Measurements from ENCODE around the gene PDE4B. TPM values are rescaled to one million over a fixed set of nuclear protein-coding genes. Genes with fewer than 3 reads are reported as not detected.

The PDE4B gene
- total RNA-seq, 1 donor from 2014 or later: 7.6 TPM

DNA sequence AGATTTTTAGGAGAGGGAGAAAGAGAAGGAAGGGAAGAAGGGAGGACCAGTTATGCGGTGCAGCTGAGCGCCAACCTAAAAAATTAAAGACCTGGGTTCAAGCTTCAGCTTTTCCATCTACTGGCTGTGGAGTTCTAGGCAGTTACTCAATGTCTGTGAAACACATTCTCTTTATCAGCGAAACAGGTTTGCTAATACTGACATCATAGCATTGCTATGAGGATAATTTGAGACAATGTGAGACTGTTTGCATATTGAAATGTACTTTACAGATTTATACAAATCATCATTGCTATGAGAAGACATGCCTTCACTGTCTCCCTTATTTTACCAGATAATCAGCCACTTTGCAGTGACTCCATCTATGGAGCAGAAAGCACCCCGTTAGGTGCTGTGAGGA is 518.4 kb downstream of the PDE4B start:
- no peaks in the 10 kb centered on the region for H3K36me3 Mint-ChIP-seq (ENCODE audit: low read depth, unreplicated experiment)
- H3K9ac ChIP-seq (ENCODE audit: low read length): no peak overlapping the region
- no peak overlapping the region for H3K4me3 Mint-ChIP-seq (ENCODE audit: unreplicated experiment)
- H2AFZ ChIP-seq (ENCODE audit: low read depth, low read length): no peak overlapping the region
- H3K27me3 Mint-ChIP-seq (ENCODE audit: low read depth, unreplicated experiment): no peaks in the 10 kb centered on the region
- H3K4me1 ChIP-seq (ENCODE audit: insufficient read depth, low read length): peaks cover 5% of the 10 kb centered on the region
- H3K9me3 Mint-ChIP-seq (ENCODE audit: unreplicated experiment): no peaks in the 10 kb centered on the region
- no peak overlapping the region for H3K4me3 ChIP-seq (ENCODE audit: insufficient read depth, low read depth, low read length)
- no peak overlapping the region for H3K27ac Mint-ChIP-seq (ENCODE audit: unreplicated experiment)
- no peaks in the 10 kb centered on the region for H3K79me2 ChIP-seq (ENCODE audit: insufficient read depth, low read length)
- H3K27me3 ChIP-seq (ENCODE audit: insufficient read depth, low read length): no peaks in the 10 kb centered on the region
- FAIRE-seq (no peak), DNase-seq (ENCODE audit: low read depth) (no peak)
- no peak overlapping the region for H3K4me2 ChIP-seq (ENCODE audit: low read length)
- peaks cover 7% of the 10 kb centered on the region for H3K4me1 Mint-ChIP-seq (ENCODE audit: low read depth, unreplicated experiment)
- no peak overlapping the region for H3K27ac ChIP-seq (ENCODE audit: low read depth, low read length)
- H3K9me3 ChIP-seq (ENCODE audit: insufficient read depth, low read depth, low read length): no peaks in the 10 kb centered on the region
- no peak for TF ChIP-seq CTCF (IDR thresholded peaks at IDR 0.05; ENCODE audit: insufficient read depth, low read depth, low read length)
- TF ChIP-seq EZH2 (IDR thresholded peaks at IDR 0.05; ENCODE audit: insufficient read depth, low read length): no peak
- no peaks in the 10 kb centered on the region for H4K20me1 ChIP-seq (ENCODE audit: insufficient read depth, low read length)
- H3K36me3 ChIP-seq (ENCODE audit: insufficient read depth, low read length): no peaks in the 10 kb centered on the region

DNA sequence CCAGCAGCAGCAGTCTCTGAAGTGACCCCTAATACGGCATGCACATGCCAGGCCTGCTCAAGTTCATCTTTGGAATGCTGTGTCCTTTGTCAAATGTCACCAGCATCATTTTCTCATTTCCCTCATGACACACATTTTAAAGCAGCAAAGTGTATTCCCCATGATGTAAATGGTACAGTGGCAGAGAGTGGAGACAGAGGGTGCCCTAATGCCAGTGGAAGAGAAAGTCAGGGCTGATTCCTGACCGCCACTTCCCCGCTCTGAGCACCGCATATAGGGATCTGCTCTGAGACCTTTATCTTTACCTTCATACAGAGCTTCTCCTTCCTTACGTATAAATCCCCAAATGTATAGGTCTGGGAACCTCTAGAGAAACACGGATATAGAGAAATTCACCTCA is 518.9 kb downstream of the PDE4B start:
- no peaks in the 10 kb centered on the region for H3K36me3 Mint-ChIP-seq (ENCODE audit: low read depth, unreplicated experiment)
- Histone ChIP-seq H3K27me3 (ENCODE audit: insufficient read depth, low read length) (no peaks in the 10 kb centered on the region), H3K79me2 (ENCODE audit: insufficient read depth, low read length) (no peaks in the 10 kb centered on the region), H3K9me3 (ENCODE audit: insufficient read depth, low read depth, low read length) (no peaks in the 10 kb centered on the region), H4K20me1 (ENCODE audit: insufficient read depth, low read length) (no peaks in the 10 kb centered on the region), H3K36me3 (ENCODE audit: insufficient read depth, low read length) (no peaks in the 10 kb centered on the region), H3K4me2 (ENCODE audit: low read length) (no peak overlapping the region), H3K9ac (ENCODE audit: low read length) (no peak overlapping the region), H3K4me3 (ENCODE audit: insufficient read depth, low read depth, low read length) (no peak overlapping the region), H3K4me1 (ENCODE audit: insufficient read depth, low read length) (peaks cover 5% of the 10 kb centered on the region), H3K27ac (ENCODE audit: low read depth, low read length) (no peak overlapping the region), H2AFZ (ENCODE audit: low read depth, low read length) (no peak overlapping the region)
- no peak overlapping the region for H3K27ac Mint-ChIP-seq (ENCODE audit: unreplicated experiment)
- H3K4me3 Mint-ChIP-seq (ENCODE audit: unreplicated experiment): no peak overlapping the region
- no peak for FAIRE-seq
- TF ChIP-seq CTCF (IDR thresholded peaks at IDR 0.05; ENCODE audit: insufficient read depth, low read depth, low read length) (no peak), EZH2 (IDR thresholded peaks at IDR 0.05; ENCODE audit: insufficient read depth, low read length) (no peak)
- no peak for DNase-seq (ENCODE audit: low read depth)
- no peaks in the 10 kb centered on the region for H3K9me3 Mint-ChIP-seq (ENCODE audit: unreplicated experiment)
- no peaks in the 10 kb centered on the region for H3K27me3 Mint-ChIP-seq (ENCODE audit: low read depth, unreplicated experiment)
- peaks cover 7% of the 10 kb centered on the region for H3K4me1 Mint-ChIP-seq (ENCODE audit: low read depth, unreplicated experiment)

DNA sequence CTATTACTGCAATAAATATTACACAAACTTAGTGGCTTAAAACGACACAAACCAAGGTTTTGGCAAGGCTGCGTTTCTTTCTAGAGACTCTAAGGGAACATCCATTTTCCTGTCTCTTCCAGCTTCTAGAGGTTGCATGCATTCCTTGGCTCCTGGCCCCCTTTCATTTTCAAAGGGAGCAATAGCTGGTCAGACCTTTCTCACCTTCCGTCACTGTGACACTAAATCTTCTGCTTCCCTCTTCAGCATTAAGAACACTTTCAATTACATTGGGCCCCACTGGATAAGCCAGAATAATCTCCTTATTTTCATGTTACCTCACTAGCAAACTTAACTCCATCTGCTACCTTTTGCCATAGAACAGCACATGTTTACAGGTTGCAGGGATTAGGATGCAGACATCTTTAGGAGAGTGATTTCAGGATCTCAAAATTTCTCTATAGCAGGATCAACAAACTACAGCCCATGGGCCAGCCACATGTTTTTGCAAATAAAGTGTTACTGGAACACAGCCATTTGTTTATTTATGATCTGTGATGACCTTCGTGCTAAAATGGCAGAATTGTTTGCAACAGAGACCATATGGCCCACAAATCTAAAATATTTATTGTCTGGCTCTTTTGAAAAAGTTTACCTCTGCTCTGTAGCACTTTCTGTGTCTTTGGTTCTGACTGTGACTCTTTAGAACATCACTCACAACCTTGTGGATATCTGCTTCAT is 519.7 kb downstream of the PDE4B start:
- Histone ChIP-seq H3K4me2 (ENCODE audit: low read length) (no peak overlapping the region), H2AFZ (ENCODE audit: low read depth, low read length) (no peak overlapping the region)

More for the DNA sequence above, 519.7 kb downstream of the PDE4B start:
- H3K27ac ChIP-seq (ENCODE audit: low read depth, low read length): no peak overlapping the region
- no peaks in the 10 kb centered on the region for H3K27me3 ChIP-seq (ENCODE audit: insufficient read depth, low read length)
- no peak overlapping the region for H3K9ac ChIP-seq (ENCODE audit: low read length)
- FAIRE-seq: no peak
- no peak overlapping the region for H3K4me3 ChIP-seq (ENCODE audit: insufficient read depth, low read depth, low read length)
- H4K20me1 ChIP-seq (ENCODE audit: insufficient read depth, low read length): no peaks in the 10 kb centered on the region
- peaks cover 7% of the 10 kb centered on the region for H3K4me1 Mint-ChIP-seq (ENCODE audit: low read depth, unreplicated experiment)
- no peaks in the 10 kb centered on the region for H3K9me3 Mint-ChIP-seq (ENCODE audit: unreplicated experiment)
- no peaks in the 10 kb centered on the region for H3K36me3 ChIP-seq (ENCODE audit: insufficient read depth, low read length)
- peaks cover 5% of the 10 kb centered on the region for H3K4me1 ChIP-seq (ENCODE audit: insufficient read depth, low read length)
- H3K27ac Mint-ChIP-seq (ENCODE audit: unreplicated experiment): no peak overlapping the region
- H3K4me3 Mint-ChIP-seq (ENCODE audit: unreplicated experiment): no peak overlapping the region
- H3K27me3 Mint-ChIP-seq (ENCODE audit: low read depth, unreplicated experiment): no peaks in the 10 kb centered on the region
- no peak for DNase-seq (ENCODE audit: low read depth)
- no peaks in the 10 kb centered on the region for H3K9me3 ChIP-seq (ENCODE audit: insufficient read depth, low read depth, low read length)
- no peaks in the 10 kb centered on the region for H3K36me3 Mint-ChIP-seq (ENCODE audit: low read depth, unreplicated experiment)
- H3K79me2 ChIP-seq (ENCODE audit: insufficient read depth, low read length): no peaks in the 10 kb centered on the region
- TF ChIP-seq EZH2 (IDR thresholded peaks at IDR 0.05; ENCODE audit: insufficient read depth, low read length) (no peak), CTCF (IDR thresholded peaks at IDR 0.05; ENCODE audit: insufficient read depth, low read depth, low read length) (no peak)
